ENCODE data around the gene TALDO1.
"Not testable (repeated sequence)": the region's sequence is repeated elsewhere in the genome, so short reads cannot be mapped to it uniquely, and the experiment has no call there.

TALDO1 gene

GRCh38 chr11:737899-738298 lies 9.4 kb upstream of the TALDO1 start:
- not testable (repeated sequence) for DNase-seq

DNA sequence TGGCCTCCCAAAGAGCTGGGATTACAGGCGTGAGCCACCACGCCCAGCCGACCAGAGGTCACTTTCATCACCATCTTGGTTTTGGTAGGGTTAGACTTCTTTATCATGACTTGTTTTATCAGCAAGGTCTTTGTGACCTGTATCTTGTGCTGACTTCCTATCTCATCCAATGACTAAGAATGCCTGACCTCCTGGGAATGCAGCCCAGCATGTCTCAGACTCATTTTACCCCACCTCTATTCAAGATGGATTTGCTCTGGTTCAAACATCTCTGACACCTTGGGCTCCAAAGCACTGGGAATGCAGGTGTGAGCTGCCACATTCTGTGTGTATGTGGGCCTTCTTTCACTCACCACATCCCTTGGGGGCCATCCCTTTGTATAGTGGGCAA lies 5.1 kb upstream of the TALDO1 start:
- no peak for DNase-seq

- no peak for DNase-seq
These were observed 4.6 kb upstream of the TALDO1 start for GRCh38 chr11:742571-743201.

GRCh38 chr11:745428-745827 lies 1.8 kb upstream of the TALDO1 start:
- DNase-seq = no peak

- peak; percentile 37 for DNase-seq
These were observed 741 bp upstream of the TALDO1 start for GRCh38 chr11:746289-747157.

GRCh38 chr11:748007-748359 lies 719 bp downstream of the TALDO1 start:
- DNase-seq = no peak

DNA sequence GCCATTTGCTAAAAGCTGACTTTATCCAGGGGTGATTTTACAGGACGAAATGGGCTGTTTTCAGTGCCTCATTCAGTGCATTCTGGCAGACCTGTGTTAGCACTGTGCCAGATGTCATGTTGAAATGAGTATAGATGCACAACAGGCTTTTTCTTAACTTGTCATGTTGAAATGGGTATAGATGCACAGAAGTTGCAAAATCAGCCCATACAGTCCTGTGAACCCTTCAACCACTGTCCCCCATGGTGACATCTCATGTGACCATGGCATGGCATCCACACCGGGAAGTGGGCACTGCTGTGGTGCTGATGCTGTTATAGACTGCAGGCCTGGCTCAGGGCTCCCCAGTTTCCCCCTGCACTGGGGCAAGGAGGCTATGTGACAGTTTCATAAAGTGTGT lies 2.5 kb downstream of the TALDO1 start:
- no peak for DNase-seq

DNA sequence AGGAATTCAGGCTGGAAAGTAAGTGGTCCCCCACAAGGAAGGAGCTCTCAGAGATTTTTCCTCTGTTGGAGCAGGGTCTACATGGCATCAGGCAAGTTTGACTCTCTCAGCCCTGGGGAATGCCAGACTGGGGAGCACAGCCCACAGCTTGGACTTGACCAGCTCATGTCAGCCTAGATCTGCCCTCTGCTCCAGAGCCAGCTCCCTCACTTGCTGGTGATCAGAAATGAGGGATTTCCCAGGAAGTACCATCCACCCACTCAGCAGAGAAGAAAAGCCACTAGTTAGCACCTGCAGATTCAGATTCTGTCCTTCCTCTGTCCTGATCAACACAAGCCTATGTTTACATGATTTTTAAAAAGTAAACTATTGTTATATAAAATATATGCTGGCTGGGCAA lies 13.0 kb downstream of the TALDO1 start:
- DNase-seq = no peak

DNA sequence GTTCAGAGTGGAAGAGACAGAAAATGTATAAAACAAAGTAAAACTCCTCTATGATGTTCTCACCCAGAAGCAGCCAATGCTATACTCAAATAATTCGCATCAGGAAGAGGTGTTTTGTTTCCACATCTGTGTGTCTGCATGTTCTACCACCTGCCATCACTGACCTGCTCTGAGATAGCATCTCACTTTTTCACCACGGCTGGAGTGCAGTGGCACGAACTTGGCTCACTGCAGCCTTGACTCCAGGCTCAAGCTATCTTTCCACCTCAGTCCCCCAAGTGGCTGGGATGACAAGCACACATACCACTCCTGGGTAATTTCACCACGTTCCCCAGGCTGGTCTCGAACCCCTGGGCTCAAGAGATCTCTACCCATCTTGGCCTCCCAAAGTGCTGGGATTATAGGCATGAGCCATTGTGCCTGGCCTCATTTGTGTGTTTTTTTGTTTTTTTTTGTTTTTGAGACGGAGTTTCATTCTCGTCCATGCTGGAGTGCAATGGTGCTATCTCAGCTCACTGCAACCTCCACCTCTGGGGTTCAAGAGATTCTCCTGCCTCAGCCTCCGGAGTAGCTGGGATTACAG lies 14.4 kb downstream of the TALDO1 start:
- no peak for DNase-seq

GRCh38 chr11:762421-763072 lies 15.3 kb downstream of the TALDO1 start:
- DNase-seq = no peak

GRCh38 chr11:763073-763463 lies 15.8 kb downstream of the TALDO1 start:
- DNase-seq = no peak

DNA sequence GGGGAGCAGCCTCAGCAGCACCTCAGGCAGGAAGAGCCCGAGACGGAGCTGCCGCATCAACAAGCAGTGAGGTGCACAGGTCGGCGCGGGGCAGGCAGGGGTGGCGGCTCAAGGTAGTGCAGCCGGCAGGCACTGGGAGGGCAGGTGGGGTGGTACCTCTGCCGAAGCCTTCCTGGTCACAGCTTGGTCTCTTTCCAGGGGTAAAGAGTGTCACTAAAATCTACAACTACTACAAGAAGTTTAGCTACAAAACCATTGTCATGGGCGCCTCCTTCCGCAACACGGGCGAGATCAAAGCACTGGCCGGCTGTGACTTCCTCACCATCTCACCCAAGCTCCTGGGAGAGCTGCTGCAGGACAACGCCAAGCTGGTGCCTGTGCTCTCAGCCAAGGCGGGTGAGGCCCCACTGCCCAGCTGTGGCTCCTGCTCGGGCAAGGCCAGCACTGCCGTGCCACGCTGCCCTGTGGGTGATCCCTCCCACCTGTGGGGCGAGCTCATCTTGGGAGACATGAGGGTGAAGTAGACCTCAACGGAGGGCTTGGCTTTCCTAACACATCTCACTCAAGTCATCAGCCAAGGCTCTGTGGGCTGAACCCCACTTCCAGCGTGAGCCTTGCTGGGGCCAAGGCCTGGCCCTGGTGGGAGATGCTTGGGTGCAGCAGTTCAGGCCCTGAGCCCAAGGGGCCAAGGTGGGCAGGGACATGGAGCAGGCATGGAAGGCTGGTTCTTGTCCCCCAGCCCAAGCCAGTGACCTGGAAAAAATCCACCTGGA lies 16.5 kb downstream of the TALDO1 start:
- no peak for DNase-seq

GRCh38 chr11:764322-765024 lies 17.2 kb downstream of the TALDO1 start:
- DNase-seq = no peak

GRCh38 chr11:765025-765801 lies 17.9 kb downstream of the TALDO1 start:
- peak; percentile 62 for DNase-seq

- no peak for DNase-seq
These were observed 18.5 kb downstream of the TALDO1 start for GRCh38 chr11:765802-766091.

- DNase-seq = no peak
These were observed 19.1 kb downstream of the TALDO1 start for GRCh38 chr11:766106-766935.

DNA sequence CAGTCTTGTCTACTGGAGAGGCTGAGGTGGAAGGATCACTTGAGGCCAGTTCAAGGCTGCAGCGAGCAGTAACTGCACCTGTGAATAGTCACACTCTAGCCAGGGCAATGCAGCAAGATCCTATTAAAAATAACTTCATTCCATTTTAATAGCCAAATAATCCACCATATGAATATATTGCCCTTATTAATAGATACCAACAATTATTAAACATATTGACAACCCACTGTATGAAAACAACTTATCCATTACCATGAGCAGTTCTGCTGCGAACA lies 19.6 kb downstream of the TALDO1 start:
- DNase-seq = no peak

GRCh38 chr11:767238-767637 lies 20.0 kb downstream of the TALDO1 start:
- no peak for DNase-seq

DNA sequence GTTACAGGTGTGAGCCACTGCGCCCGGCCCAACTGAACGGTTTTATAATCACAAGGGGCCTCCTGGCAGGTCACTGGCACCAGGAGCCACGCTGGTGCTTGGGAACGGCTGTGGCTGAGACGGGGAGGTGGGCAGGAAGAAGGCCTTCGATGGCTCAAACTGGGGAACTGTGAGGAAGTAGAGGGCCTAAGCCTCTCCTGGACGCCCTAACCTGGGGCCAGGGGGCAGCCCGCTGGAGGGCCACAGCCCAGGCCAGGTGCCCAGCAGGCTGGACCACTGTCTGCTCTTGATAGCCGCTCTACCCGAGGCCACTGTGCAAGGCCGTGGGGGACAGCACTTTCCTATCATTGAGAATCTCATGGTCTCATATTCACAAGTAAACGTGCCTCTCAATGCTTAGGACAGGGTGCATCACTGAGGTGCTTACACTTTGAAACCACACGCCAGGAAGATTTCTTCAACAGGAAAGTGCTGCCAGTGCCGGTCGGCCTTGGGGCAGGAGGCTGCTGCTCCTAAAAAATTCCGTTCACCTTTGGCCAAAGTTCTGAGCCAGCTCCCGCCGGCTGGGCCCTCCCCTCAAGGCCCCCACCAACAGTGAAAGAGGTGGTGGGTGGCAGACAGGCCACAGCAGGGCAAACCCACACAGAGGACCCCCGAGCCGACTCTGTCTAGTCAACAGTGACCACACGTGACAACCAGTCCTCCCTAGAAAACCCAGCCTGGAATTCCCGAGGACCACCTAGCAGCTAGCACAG lies 22.8 kb downstream of the TALDO1 start:
- no peak for DNase-seq
